Heart left ventricle (tissue), 13 donors: ENCODE data around the gene TMEM163.

Experiments
- CTCF ChIP-seq, 12 donors: fragments of 200-600 bp; sonication (generic) in 4 of 12; IDR thresholded peaks; one replicate each; pipeline versions ENCODE4 v1.5.0 to v1.8.0; 2018 to 2022; ENCODE audit warnings: antibody characterized with exemption in 12 of 12, mild to moderate bottlenecking in 5 of 12
- POLR2A ChIP-seq, 2 donors: fragments of 450-650 bp; IDR thresholded peaks; one replicate each; pipeline ENCODE4 v1.6.1; 2017; ENCODE audit warnings: antibody characterized with exemption in 2 of 2, mild to moderate bottlenecking in 2 of 2, moderate library complexity in 2 of 2
- donor health status: ischemic (EF 13 %, LVEDD 7.1; RV severe dilation, severe dysfunction).
- donor health status: DM: no; HTN: yes; CAD: no.
- donor health status: DM: no; HTN: no; CAD: no.
- donor health status: ischemic (EF 25% LVEDD 6.9; RV normal size, moderate dysfunction).
- donor health status: ischemic (EF 25% LVEDD 5.7; RV mildly dilated, moderate dysfunction).
- donor health status: ischemic (EF 35%, LVEDD 5.7; RV mildly dilated, moderate dysfunction).
- donor health status: nonischemic (EF 11% LVEDD 7.7; RV severe dilation, severe dysfunction).
- donor health status: DM: yes; HTN: yes; CAD: no.
- donor health status: PGD.
- donor health status: ischemic (EF 29% LVEDD 5.4; RV normal size, mild dysfunction).
- donor health status: nonischemic (EF 23%, LVEDD 6.1; RV moderate dilation, normal function).

DNA sequence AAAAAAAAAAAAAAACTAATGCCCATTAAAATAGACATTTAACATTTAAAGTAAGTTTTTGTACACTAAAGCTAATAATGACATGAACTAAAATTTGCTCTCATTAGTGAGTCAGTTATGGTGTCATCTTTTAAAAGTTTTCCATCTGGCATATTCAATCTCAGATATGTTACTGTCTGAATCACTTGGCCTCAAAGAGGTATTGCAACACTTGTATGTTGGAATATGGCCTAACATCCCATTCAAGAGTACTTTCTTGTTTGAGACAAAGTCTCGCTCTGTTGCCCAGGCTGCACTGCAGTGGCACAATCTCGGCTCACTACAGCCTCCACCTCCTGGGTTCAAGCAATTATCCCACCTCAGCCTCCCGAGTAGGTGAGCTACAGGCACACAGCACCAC is 169.7 kb downstream of the TMEM163 start:
- TF ChIP-seq CTCF (IDR thresholded peaks at IDR 0.05), result no peak
- TF ChIP-seq POLR2A (IDR thresholded peaks at IDR 0.05), result no peak
